Rectal smooth muscle tissue (tissue), 1 donor: ENCODE data around the gene NBEA.
A peak's percentile ranks its signal among the peaks of the same experiment; 100 is the strongest.

Experiments used
- H3K27ac ChIP-seq: one replicate; pipeline ENCODE4 v1.7.0; 2013; ENCODE audit warnings: low read depth, low read length, inconsistent platforms
- H3K27me3 ChIP-seq: one replicate; pipeline ENCODE4 v1.7.0; 2013; ENCODE audit warnings: low read length; ENCODE audit not compliant: control insufficient read depth, insufficient read depth
- H3K36me3 ChIP-seq: one replicate; pipeline ENCODE4 v1.7.0; 2013; ENCODE audit warnings: low read length; ENCODE audit not compliant: control insufficient read depth, insufficient read depth
- H3K4me1 ChIP-seq: one replicate; pipeline ENCODE4 v1.7.0; 2013; ENCODE audit warnings: low read length; ENCODE audit not compliant: control insufficient read depth, insufficient read depth
- H3K4me3 ChIP-seq: one replicate; pipeline ENCODE4 v1.7.0; 2013; ENCODE audit warnings: low read length
- H3K9ac ChIP-seq: one replicate; pipeline ENCODE4 v1.7.0; 2013; ENCODE audit warnings: low read length

NBEA gene

GRCh38 chr13:34933786-34934185, 8.3 kb upstream of the NBEA start:
- no peaks in the 10 kb centered on the region for H3K4me1 ChIP-seq
- H3K4me3 ChIP-seq, result no peak overlapping the region
- no peaks in the 10 kb centered on the region for H3K36me3 ChIP-seq
- H3K27ac ChIP-seq, result no peak overlapping the region
- H3K27me3 ChIP-seq, result no peaks in the 10 kb centered on the region
- H3K9ac ChIP-seq, result no peak overlapping the region

GRCh38 chr13:34935841-34936240, 6.2 kb upstream of the NBEA start:
- Histone ChIP-seq H3K9ac (no peak overlapping the region), H3K27me3 (no peaks in the 10 kb centered on the region), H3K36me3 (no peaks in the 10 kb centered on the region), H3K27ac (no peak overlapping the region), H3K4me1 (no peaks in the 10 kb centered on the region), H3K4me3 (no peak overlapping the region)

- Histone ChIP-seq H3K4me3 (no peak overlapping the region), H3K27ac (no peak overlapping the region), H3K4me1 (peaks cover 2% of the 10 kb centered on the region), H3K27me3 (no peaks in the 10 kb centered on the region), H3K9ac (no peak overlapping the region), H3K36me3 (no peaks in the 10 kb centered on the region)
These were observed 2.3 kb upstream of the NBEA start for GRCh38 chr13:34939771-34940170.

- H3K27ac ChIP-seq, result peak overlapping the region; percentile 74
- peaks cover 11% of the 10 kb centered on the region for H3K4me1 ChIP-seq
- H3K9ac ChIP-seq, result no peak overlapping the region
- H3K36me3 ChIP-seq, result no peaks in the 10 kb centered on the region
- peak overlapping the region; percentile 76 for H3K4me3 ChIP-seq
- no peaks in the 10 kb centered on the region for H3K27me3 ChIP-seq
These were observed 635 bp upstream of the NBEA start for GRCh38 chr13:34941436-34941834.

GRCh38 chr13:34942732-34943435, 814 bp downstream of the NBEA start:
- Histone ChIP-seq H3K4me1 (peaks cover 11% of the 10 kb centered on the region), H3K4me3 (peak overlapping the region; percentile 76), H3K27ac (peak overlapping the region; percentile 74), H3K36me3 (no peaks in the 10 kb centered on the region), H3K27me3 (no peaks in the 10 kb centered on the region), H3K9ac (peak overlapping the region; percentile 0)

- Histone ChIP-seq H3K36me3 (no peaks in the 10 kb centered on the region), H3K27ac (peak overlapping the region; percentile 74), H3K4me3 (peak overlapping the region; percentile 76), H3K4me1 (peaks cover 11% of the 10 kb centered on the region), H3K9ac (no peak overlapping the region), H3K27me3 (no peaks in the 10 kb centered on the region)
These were observed 1.6 kb downstream of the NBEA start for GRCh38 chr13:34943436-34944273.

GRCh38 chr13:34944274-34944634, 2.2 kb downstream of the NBEA start:
- Histone ChIP-seq H3K4me1 (peaks cover 11% of the 10 kb centered on the region), H3K4me3 (peak overlapping the region; percentile 76), H3K9ac (no peak overlapping the region), H3K27ac (no peak overlapping the region), H3K27me3 (no peaks in the 10 kb centered on the region), H3K36me3 (no peaks in the 10 kb centered on the region)

GRCh38 chr13:34944751-34945150, 2.7 kb downstream of the NBEA start:
- Histone ChIP-seq H3K4me1 (peaks cover 11% of the 10 kb centered on the region), H3K36me3 (no peaks in the 10 kb centered on the region), H3K4me3 (no peak overlapping the region), H3K27me3 (no peaks in the 10 kb centered on the region), H3K27ac (no peak overlapping the region), H3K9ac (no peak overlapping the region)

- H3K27me3 ChIP-seq, result no peaks in the 10 kb centered on the region
- H3K9ac ChIP-seq, result no peak overlapping the region
These were observed 9.5 kb downstream of the NBEA start for GRCh38 chr13:34951528-34951927.

GRCh38 chr13:34959489-34959888, 17.4 kb downstream of the NBEA start:
- no peaks in the 10 kb centered on the region for H3K4me1 ChIP-seq
- no peaks in the 10 kb centered on the region for H3K36me3 ChIP-seq
- no peak overlapping the region for H3K27ac ChIP-seq
- H3K4me3 ChIP-seq, result no peak overlapping the region
- no peaks in the 10 kb centered on the region for H3K27me3 ChIP-seq
- no peak overlapping the region for H3K9ac ChIP-seq

More at GRCh38 chr13:34951528-34951927, 9.5 kb downstream of the NBEA start:
- Histone ChIP-seq H3K4me1 (no peaks in the 10 kb centered on the region), H3K36me3 (no peaks in the 10 kb centered on the region), H3K4me3 (no peak overlapping the region), H3K27ac (no peak overlapping the region)

GRCh38 chr13:34964558-34964957, 22.5 kb downstream of the NBEA start:
- no peak overlapping the region for H3K4me3 ChIP-seq
- no peak overlapping the region for H3K9ac ChIP-seq
- H3K36me3 ChIP-seq, result no peaks in the 10 kb centered on the region
- no peaks in the 10 kb centered on the region for H3K4me1 ChIP-seq
- no peak overlapping the region for H3K27ac ChIP-seq
- H3K27me3 ChIP-seq, result no peaks in the 10 kb centered on the region

- H3K4me3 ChIP-seq, result no peak overlapping the region
- H3K27me3 ChIP-seq, result no peaks in the 10 kb centered on the region
- H3K27ac ChIP-seq, result no peak overlapping the region
- no peaks in the 10 kb centered on the region for H3K4me1 ChIP-seq
- no peaks in the 10 kb centered on the region for H3K36me3 ChIP-seq
- no peak overlapping the region for H3K9ac ChIP-seq
These were observed 25.9 kb downstream of the NBEA start for GRCh38 chr13:34967851-34968562.
